ENCODE measurements around the gene UBE2E1. TPM values are rescaled to one million over a fixed set of nuclear protein-coding genes. Genes with fewer than 3 reads are reported as not detected.

UBE2E1 gene
- total RNA-seq, 2 donors from 2014 or later: 41.2 to 53.3 TPM

DNA sequence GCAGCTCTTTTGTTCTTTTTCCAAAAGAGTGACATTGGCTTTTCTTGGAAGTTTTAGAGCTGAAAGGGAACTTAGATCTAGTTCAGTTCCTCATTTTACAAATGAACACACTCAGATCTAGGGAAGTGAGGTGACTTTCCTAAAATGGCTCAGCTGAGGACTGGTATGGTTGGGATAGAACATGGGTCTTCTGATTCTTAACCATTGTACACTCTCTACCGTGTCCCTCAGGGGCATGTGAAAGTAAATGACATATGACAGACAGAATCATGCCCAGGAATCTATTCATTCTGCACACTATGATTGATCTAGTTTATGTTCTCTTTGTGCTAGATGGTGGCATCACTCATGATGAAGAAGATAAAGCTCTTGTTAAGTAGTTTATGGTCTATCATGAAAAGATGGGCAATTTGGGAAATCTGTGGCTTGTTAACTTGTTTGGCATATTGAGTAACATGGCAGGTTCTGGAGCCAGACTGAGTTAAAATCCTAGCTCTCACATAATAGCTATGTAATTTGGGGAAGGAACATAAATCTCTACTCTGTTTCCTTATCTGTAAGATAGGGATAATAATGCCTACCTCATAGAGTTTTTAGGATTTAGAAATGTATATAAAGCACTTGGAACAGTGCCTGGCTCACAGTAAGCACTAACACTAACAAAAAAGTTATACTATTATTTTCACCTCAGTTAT, 30.9 kb downstream of the UBE2E1 start:
- Histone ChIP-seq H3K27me3 (replicated peaks; ENCODE audit: insufficient read depth) (no peaks in the 10 kb centered on the region), H3K4me1 (ENCODE audit: control insufficient read depth in 1 of 2, low read depth in 2 of 2) (peaks cover 17 to 23% of the 10 kb centered on the region in 2 donors), H3K4me3 (no peak overlapping the region), H3K27ac (no peak overlapping the region), H3K9me3 (no peaks in the 10 kb centered on the region), H3K36me3 (no peaks in the 10 kb centered on the region)
- ATAC-seq (ENCODE audit: insufficient number of reproducible peaks, low FRiP score, low read depth) (no peak), DNase-seq (ENCODE audit: low spot score) (no peak)
- TF ChIP-seq, protein P1, sequence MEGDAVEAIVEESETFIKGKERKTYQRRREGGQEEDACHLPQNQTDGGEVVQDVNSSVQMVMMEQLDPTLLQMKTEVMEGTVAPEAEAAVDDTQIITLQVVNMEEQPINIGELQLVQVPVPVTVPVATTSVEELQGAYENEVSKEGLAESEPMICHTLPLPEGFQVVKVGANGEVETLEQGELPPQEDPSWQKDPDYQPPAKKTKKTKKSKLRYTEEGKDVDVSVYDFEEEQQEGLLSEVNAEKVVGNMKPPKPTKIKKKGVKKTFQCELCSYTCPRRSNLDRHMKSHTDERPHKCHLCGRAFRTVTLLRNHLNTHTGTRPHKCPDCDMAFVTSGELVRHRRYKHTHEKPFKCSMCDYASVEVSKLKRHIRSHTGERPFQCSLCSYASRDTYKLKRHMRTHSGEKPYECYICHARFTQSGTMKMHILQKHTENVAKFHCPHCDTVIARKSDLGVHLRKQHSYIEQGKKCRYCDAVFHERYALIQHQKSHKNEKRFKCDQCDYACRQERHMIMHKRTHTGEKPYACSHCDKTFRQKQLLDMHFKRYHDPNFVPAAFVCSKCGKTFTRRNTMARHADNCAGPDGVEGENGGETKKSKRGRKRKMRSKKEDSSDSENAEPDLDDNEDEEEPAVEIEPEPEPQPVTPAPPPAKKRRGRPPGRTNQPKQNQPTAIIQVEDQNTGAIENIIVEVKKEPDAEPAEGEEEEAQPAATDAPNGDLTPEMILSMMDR (IDR thresholded peaks at IDR 0.05): no peak

DNA sequence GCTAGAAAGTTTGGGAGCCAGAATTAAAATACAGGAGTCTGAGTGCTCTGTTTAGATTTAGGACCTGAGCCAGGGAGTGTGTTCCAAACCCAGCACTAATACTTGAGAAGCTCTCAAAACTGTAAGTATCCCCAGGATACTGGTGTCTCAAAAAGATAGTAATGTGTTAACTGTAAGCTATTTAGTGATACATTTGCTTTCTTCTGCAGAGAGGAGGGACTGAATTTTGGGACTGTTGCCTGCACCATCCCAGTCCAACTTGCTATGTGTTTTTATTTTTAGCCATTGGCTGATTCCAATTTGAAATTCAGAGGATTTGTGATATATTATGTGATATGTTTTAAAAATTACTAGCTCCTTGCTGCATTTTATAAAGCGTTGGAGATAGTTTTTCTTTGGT, 31.5 kb downstream of the UBE2E1 start:
- no peak overlapping the region for H3K27ac ChIP-seq
- DNase-seq (ENCODE audit: low spot score) (no peak), ATAC-seq (ENCODE audit: insufficient number of reproducible peaks, low FRiP score, low read depth) (no peak)
- no peaks in the 10 kb centered on the region for H3K36me3 ChIP-seq
- H3K27me3 ChIP-seq (replicated peaks; ENCODE audit: insufficient read depth): no peaks in the 10 kb centered on the region
- TF ChIP-seq, protein P1 (IDR thresholded peaks at IDR 0.05): no peak
- H3K4me3 ChIP-seq: no peak overlapping the region
- H3K9me3 ChIP-seq: no peaks in the 10 kb centered on the region
- H3K4me1 ChIP-seq (ENCODE audit: control insufficient read depth in 1 of 2, low read depth in 2 of 2): peaks cover 17 to 23% of the 10 kb centered on the region in 2 donors

DNA sequence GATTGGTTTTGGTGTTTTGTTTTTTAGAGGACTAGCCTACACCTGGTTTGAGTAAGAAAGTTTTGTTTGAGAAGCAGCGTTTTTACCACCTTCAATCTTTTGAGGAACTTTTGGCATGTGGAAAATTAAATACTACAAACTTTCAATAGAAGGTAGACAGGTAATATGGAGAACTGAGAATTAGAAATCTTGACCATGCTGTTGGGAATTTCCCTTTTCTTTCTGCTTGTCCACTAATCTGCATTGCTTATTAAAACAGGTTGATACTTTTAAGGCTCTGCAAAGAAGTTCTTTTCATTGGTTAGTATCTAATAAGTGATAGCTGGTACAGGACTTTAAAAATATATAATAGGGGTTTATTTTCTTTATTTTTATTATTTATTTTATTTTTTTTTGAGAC, 31.9 kb downstream of the UBE2E1 start:
- Histone ChIP-seq H3K9me3 (no peaks in the 10 kb centered on the region), H3K36me3 (no peaks in the 10 kb centered on the region), H3K4me3 (no peak overlapping the region), H3K27me3 (replicated peaks; ENCODE audit: insufficient read depth) (no peaks in the 10 kb centered on the region), H3K27ac (no peak overlapping the region), H3K4me1 (ENCODE audit: control insufficient read depth in 1 of 2, low read depth in 2 of 2) (peaks cover 17 to 23% of the 10 kb centered on the region in 2 donors)
- DNase-seq (ENCODE audit: low spot score): no peak
- TF ChIP-seq, protein P1 (IDR thresholded peaks at IDR 0.05): no peak
- no peak for ATAC-seq (ENCODE audit: insufficient number of reproducible peaks, low FRiP score, low read depth)

DNA sequence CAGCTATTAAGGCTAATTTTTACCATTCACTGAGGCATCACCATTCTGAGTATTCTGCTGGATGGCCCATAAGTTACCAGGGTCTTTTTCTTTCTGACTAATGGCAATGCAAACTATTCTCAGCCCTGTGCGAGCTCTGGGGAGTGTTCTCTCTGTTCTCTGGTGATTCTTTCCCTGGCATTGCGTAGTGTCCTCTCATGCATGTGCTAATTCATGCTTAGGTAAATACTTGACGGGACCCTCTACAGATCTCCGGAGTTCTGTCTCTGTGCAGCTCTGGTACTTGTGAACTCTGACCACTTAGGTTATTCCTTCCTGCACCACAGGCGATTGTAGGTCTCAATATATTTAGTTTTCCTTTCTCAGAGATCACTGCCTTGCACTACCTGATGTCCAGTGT, 34.8 kb downstream of the UBE2E1 start:
- H3K27me3 ChIP-seq (replicated peaks; ENCODE audit: insufficient read depth): no peaks in the 10 kb centered on the region
- TF ChIP-seq, protein P1 (IDR thresholded peaks at IDR 0.05): no peak
- no peak overlapping the region for H3K4me3 ChIP-seq
- no peak overlapping the region for H3K27ac ChIP-seq
- H3K4me1 ChIP-seq (ENCODE audit: control insufficient read depth in 1 of 2, low read depth in 2 of 2): peaks cover 14 to 19% of the 10 kb centered on the region in 2 donors
- H3K9me3 ChIP-seq: no peaks in the 10 kb centered on the region
- ATAC-seq (ENCODE audit: insufficient number of reproducible peaks, low FRiP score, low read depth) (no peak), DNase-seq (ENCODE audit: low spot score) (no peak)
- no peaks in the 10 kb centered on the region for H3K36me3 ChIP-seq

DNA sequence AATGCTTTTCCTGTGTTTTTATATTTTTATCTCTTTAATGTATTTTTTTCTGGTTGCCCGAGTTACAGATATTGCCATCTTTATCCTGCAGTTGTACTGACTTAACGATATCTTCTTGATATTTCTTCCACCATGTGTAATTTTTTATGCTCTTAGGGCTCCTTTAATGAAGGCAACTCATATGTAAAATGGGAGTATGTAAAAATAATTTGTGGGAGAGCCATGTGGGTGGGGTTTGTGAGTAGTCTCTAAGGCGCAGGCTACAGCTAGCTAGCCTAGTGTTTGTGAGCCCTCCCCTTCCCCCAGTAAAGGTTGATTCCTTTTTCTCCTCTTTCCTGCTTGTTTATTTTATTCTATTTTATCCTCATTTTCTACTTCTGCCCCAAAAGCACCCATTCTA, 38.1 kb downstream of the UBE2E1 start:
- H3K4me1 ChIP-seq (ENCODE audit: control insufficient read depth in 1 of 2, low read depth in 2 of 2): no peaks in the 10 kb centered on the region
- no peak overlapping the region for H3K4me3 ChIP-seq
- DNase-seq (ENCODE audit: low spot score): no peak
- H3K27ac ChIP-seq: no peak overlapping the region
- TF ChIP-seq, protein P1 (IDR thresholded peaks at IDR 0.05): no peak
- no peaks in the 10 kb centered on the region for H3K27me3 ChIP-seq (replicated peaks; ENCODE audit: insufficient read depth)
- no peaks in the 10 kb centered on the region for H3K36me3 ChIP-seq
- H3K9me3 ChIP-seq: no peaks in the 10 kb centered on the region
- ATAC-seq (ENCODE audit: insufficient number of reproducible peaks, low FRiP score, low read depth): no peak
